Skeletal muscle tissue (tissue), 4 donors: Measurements from ENCODE around the gene HOXD1. TPM values are rescaled to one million over a fixed set of nuclear protein-coding genes. Genes with fewer than 3 reads are reported as not detected.

ENCODE experiments used
- H3K27ac ChIP-seq: one replicate; pipeline ENCODE4 v1.7.0; 2013; ENCODE audit warnings: mild to moderate bottlenecking, low read depth, low read length, inconsistent platforms
- H3K27me3 ChIP-seq, 3 donors: one replicate each; pipeline ENCODE4 v1.7.0; 2013; ENCODE audit warnings: low read length in 3 of 3; ENCODE audit not compliant: control insufficient read depth in 3 of 3, insufficient read depth in 3 of 3
- H3K36me3 ChIP-seq, 3 donors: one replicate each; pipeline ENCODE4 v1.7.0; 2013; ENCODE audit warnings: low read length in 3 of 3; ENCODE audit not compliant: control insufficient read depth in 3 of 3, insufficient read depth in 3 of 3
- H3K4me1 ChIP-seq, 3 donors: one replicate each; pipeline ENCODE4 v1.7.0; 2013; ENCODE audit warnings: low read length in 3 of 3, mild to moderate bottlenecking in 3 of 3; ENCODE audit not compliant: control insufficient read depth in 3 of 3, insufficient read depth in 3 of 3
- H3K4me3 ChIP-seq, 3 donors: one replicate each; pipeline ENCODE4 v1.7.0; 2013; ENCODE audit warnings: low read length in 3 of 3
- H3K9ac ChIP-seq, 3 donors: one replicate each; pipeline ENCODE4 v1.7.0; 2013; ENCODE audit warnings: low read length in 3 of 3, mild to moderate bottlenecking in 3 of 3, moderate library complexity in 2 of 3, low read depth in 1 of 3
- H3K9me3 ChIP-seq, 3 donors: one replicate each; pipeline ENCODE4 v1.7.0; 2013; ENCODE audit warnings: low read length in 3 of 3; ENCODE audit not compliant: control insufficient read depth in 3 of 3
- total RNA-seq: library from RNA; depleted of rRNA; stranded (reverse); fragments of >200 nt; gene quantifications from one replicate; pipeline ENCODE4 v1.2.3, GENCODE V29; 2014
- donor health status: Osteomylitis.

HOXD1 gene
- total RNA-seq, 1 donor from 2014 or later, result 0.52 TPM

DNA sequence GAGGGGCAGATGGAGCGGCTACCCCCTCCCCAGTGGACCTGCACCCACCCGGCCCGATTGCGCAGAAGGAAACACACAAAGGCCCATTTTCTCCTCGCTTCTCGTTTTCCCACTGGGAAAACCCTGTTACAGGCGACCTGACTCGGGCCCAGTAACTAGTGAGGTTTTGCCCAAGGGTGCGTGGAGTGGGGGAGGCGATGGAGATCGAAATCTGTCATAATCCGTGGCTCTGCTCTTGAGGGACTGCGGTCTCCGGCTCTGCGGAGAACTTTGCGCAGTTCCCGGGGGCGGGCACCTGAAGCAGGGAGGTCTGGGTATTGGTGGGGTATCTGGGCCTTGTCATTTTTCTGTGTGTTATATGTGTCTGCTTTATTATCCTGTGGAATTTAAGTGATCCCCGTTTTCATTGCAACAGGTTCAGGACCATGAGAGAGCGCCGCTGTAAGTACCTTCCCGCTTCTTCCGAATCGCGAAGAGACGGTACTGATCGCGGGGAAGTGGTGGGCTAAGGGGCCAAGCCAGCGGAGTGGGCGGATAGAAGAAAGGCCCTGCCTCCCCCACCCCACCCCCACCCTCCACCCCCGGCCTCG, 41.2 kb upstream of the HOXD1 start:
- H3K4me1 ChIP-seq, result peaks cover 0 to 5% (median 2%) of the 10 kb centered on the region in 3 donors
- H3K27ac ChIP-seq, result no peak overlapping the region
- no peaks in the 10 kb centered on the region for H3K9me3 ChIP-seq
- H3K27me3 ChIP-seq, result peaks cover 0 to 48% (median 11%) of the 10 kb centered on the region in 3 donors
- peaks cover 0 to 4% (median 0%) of the 10 kb centered on the region in 3 donors for H3K36me3 ChIP-seq
- H3K4me3 ChIP-seq, result no peak overlapping the region
- H3K9ac ChIP-seq, result no peak overlapping the region

DNA sequence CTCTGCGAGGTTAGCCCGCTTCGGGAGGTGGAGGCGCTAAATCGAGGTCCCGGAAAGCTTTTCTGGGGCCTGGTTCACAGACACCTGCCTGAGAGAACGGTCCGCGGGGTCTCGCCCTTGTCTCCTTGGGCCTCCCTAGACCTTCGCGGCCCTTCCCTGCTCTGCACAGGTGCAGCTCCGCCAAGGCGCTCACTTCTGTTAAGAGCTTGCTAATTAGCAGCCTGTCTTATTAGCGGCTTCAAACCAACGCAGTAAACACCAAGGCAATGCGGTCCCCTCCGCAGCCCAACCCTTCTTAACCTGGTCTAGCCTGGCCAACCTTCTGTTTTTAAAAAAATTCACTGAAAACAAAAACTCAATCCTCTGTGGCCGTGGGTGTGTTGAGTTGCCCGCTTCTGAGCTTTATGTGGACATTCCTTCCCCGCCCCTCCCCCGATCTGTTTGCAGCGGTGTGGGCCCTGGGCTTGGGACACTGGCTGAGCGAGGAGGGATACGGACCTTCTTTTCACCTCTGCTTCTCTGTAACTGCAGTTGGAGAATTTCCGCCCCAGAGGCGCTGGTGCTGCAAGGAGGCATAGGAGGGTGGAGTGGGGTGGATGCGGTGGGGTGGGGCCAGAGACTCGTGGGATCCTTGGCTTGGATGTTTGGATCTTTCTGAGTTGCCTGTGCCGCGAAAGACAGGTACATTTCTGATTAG, 40.5 kb upstream of the HOXD1 start:
- H3K4me1 ChIP-seq, result peaks cover 0 to 5% (median 0%) of the 10 kb centered on the region in 3 donors
- no peak overlapping the region for H3K4me3 ChIP-seq
- peaks cover 0 to 4% (median 0%) of the 10 kb centered on the region in 3 donors for H3K36me3 ChIP-seq
- peaks cover 0 to 48% (median 11%) of the 10 kb centered on the region in 3 donors for H3K27me3 ChIP-seq
- no peak overlapping the region for H3K9ac ChIP-seq
- H3K9me3 ChIP-seq, result no peaks in the 10 kb centered on the region
- no peak overlapping the region for H3K27ac ChIP-seq

GRCh38 chr2:176148751-176149421, 39.6 kb upstream of the HOXD1 start:
- Histone ChIP-seq H3K36me3 (peaks cover 0 to 6% (median 0%) of the 10 kb centered on the region in 3 donors), H3K27me3 (peaks cover 0 to 44% (median 15%) of the 10 kb centered on the region in 3 donors), H3K4me3 (no peak overlapping the region), H3K9me3 (no peaks in the 10 kb centered on the region), H3K4me1 (peaks cover 0 to 5% (median 0%) of the 10 kb centered on the region in 3 donors), H3K9ac (no peak overlapping the region), H3K27ac (no peak overlapping the region)

- H3K9ac ChIP-seq, result no peak overlapping the region
- no peak overlapping the region for H3K27ac ChIP-seq
- H3K36me3 ChIP-seq, result peaks cover 0 to 6% (median 0%) of the 10 kb centered on the region in 3 donors
- no peaks in the 10 kb centered on the region for H3K9me3 ChIP-seq
- H3K27me3 ChIP-seq, result peaks cover 0 to 44% (median 16%) of the 10 kb centered on the region in 3 donors
- H3K4me1 ChIP-seq, result peaks cover 0 to 5% (median 0%) of the 10 kb centered on the region in 3 donors
- H3K4me3 ChIP-seq, result no peak overlapping the region
Measured at GRCh38 chr2:176149481-176149938, 39.0 kb upstream of the HOXD1 start.

DNA sequence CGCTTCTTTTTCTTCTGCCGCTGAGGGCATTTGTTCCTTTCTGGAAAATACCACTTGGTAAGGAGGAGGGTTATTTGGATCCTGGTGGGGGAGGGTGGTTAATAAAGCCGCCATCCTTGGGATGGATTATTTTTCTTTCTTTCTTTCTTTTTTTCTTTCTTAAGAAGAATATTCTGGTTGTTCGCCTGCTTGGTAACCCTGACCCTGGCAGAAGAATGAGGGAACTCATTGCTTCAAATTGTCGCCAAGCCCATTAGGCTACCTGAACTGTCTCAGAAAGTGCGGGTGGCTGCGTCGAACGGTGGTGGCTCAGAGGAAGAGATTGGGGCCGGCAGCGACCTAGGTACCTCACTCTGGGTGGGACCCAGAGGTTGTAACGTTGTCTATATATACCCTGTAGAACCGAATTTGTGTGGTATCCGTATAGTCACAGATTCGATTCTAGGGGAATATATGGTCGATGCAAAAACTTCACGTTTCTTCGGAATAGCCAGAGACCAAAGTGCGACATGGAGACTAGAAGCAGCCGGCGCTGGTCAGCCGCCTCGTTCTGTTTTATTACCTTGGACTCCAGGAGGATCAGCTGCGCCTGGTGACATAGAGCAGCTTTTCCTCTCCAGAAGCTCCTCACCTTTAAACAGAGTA, 38.4 kb upstream of the HOXD1 start:
- Histone ChIP-seq H3K27ac (no peak overlapping the region), H3K9ac (no peak overlapping the region), H3K4me1 (peaks cover 0 to 3% (median 0%) of the 10 kb centered on the region in 3 donors), H3K36me3 (peaks cover 0 to 6% (median 0%) of the 10 kb centered on the region in 3 donors), H3K9me3 (no peaks in the 10 kb centered on the region), H3K4me3 (no peak overlapping the region), H3K27me3 (peaks cover 0 to 42% (median 16%) of the 10 kb centered on the region in 3 donors)

DNA sequence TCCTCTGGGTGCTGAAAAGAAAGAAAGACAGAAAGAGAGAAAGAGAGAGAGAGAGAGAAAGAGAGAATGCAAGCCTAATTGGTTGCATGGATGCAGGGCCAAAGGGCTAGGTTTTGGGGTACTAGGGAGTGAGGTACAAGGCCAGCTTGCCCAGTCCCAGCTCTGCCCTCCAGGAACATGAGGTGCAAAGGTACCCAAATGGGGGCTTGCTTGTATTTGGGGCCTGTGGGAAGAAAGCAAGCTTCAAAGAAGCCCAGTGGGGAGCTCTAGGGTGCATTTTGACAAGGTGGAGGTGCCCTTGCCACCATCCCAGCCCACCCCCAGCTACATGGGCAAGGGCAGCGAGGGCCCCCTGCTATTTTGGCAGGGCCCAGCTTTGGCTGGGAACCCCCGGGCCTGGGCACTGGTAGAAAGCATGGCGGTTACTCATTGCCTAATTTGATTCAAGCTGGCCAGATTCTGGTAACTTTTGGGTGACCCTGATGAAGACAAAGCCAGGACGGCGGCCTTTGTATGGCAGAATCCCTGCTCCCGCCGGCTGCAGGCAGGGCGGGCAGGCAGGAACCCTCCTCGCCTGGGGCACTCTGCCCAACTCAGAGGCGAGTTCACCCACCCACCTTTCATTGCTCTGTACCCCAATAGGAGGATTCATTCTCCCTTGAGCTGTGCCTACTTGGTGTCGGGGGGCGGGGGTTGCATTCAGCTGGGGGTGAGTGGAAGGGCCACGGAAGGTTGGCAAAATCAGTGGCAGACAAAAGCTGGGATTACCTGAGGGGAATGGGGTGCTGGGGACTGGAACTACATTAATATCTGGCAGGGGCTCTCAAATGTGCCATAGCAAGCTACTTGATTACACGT, 37.7 kb upstream of the HOXD1 start:
- Histone ChIP-seq H3K4me1 (no peaks in the 10 kb centered on the region), H3K27me3 (peaks cover 5 to 38% (median 16%) of the 10 kb centered on the region in 3 donors), H3K9ac (no peak overlapping the region), H3K27ac (no peak overlapping the region), H3K36me3 (peaks cover 0 to 6% (median 0%) of the 10 kb centered on the region in 3 donors), H3K4me3 (no peak overlapping the region), H3K9me3 (no peaks in the 10 kb centered on the region)

GRCh38 chr2:176151442-176152287, 36.8 kb upstream of the HOXD1 start, which contains the start of gene HOXD4:
Gene HOXD4, plus strand, starts transcription at chr2:176151550. Its CDS starts 84 bp downstream, at chr2:176151634.
- no peaks in the 10 kb centered on the region for H3K9me3 ChIP-seq
- no peak within 1 kb of the TSS for H3K27ac ChIP-seq
- H3K4me3 ChIP-seq, result peak within 1 kb of the TSS in 1 of 3 donors; percentile 13
- H3K4me1 ChIP-seq, result no peaks in the 10 kb centered on the region
- H3K9ac ChIP-seq, result no peak within 1 kb of the TSS
- H3K36me3 ChIP-seq, result peaks cover 0 to 6% (median 0%) of the 10 kb centered on the region in 3 donors
- H3K27me3 ChIP-seq, result peaks cover 5 to 38% (median 23%) of the 10 kb centered on the region in 3 donors

DNA sequence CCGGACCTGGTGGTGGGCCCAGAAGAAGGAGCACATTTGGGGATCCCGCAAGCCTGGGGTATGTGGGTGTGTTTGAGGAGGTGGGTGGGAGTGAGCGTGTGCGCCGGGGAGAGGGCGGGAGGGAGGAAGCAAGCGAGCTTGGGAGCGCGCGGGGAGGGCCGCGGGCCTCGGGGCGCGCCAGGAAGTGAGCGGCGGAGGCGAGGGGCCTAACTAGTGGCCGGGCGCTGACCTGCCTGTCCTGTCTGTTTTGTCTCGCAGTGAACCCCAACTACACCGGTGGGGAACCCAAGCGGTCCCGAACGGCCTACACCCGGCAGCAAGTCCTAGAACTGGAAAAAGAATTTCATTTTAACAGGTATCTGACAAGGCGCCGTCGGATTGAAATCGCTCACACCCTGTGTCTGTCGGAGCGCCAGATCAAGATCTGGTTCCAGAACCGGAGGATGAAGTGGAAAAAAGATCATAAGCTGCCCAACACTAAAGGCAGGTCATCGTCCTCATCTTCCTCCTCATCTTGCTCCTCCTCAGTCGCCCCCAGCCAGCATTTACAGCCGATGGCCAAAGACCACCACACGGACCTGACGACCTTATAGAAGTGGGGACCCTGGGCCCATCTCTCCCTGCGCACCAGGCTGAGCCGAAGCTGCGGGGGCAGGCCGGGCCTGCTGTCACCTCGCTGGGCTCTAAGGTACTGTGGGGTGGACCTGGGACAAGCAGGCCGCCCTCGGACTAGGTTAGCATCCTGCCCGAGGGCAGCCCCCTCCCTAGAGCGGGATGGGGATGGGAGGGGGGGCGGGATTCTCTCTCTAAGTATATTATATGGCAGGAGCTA, 35.9 kb upstream of the HOXD1 start:
- Histone ChIP-seq H3K27me3 (peaks cover 5 to 40% (median 24%) of the 10 kb centered on the region in 3 donors), H3K4me1 (no peaks in the 10 kb centered on the region), H3K36me3 (peaks cover 0 to 6% (median 0%) of the 10 kb centered on the region in 3 donors), H3K4me3 (no peak overlapping the region), H3K9ac (no peak overlapping the region), H3K9me3 (no peaks in the 10 kb centered on the region), H3K27ac (no peak overlapping the region)
